GM12892 (cell line): Measurements from ENCODE around the gene UCK1.

Source experiments
- POLR2A ChIP-seq: IDR thresholded peaks from 2 replicates; pipeline ENCODE4 v1.6.1; 2011; ENCODE audit warnings: low read depth, low read length, control low read depth
- POLR2AphosphoS5 ChIP-seq: IDR thresholded peaks from 2 replicates; pipeline ENCODE4 v1.6.1; 2011; ENCODE audit warnings: low read depth, low read length, control low read depth
- TAF1 ChIP-seq: IDR thresholded peaks from 2 replicates; pipeline ENCODE4 v1.6.1; 2011; ENCODE audit warnings: low read depth, mild to moderate bottlenecking, control low read depth, low read length, borderline replicate concordance

- TF ChIP-seq POLR2A (no peak), TAF1 (no peak), POLR2AphosphoS5 (no peak)
Measured at GRCh38 chr9:131528186-131528585, 2.9 kb downstream of the UCK1 start.
